MM.1S (cell line): ENCODE data around the gene PSD2.

Source experiments
- EZH2phosphoT487 ChIP-seq: fragments of 300-600 bp; sonication (generic); IDR thresholded peaks from 2 replicates; pipeline ENCODE4 v1.6.1; 2018; ENCODE audit warnings: antibody characterized with exemption, low read length
- TF ChIP-seq, protein P1 (sequence below): fragments of 300-600 bp; sonication (generic); IDR thresholded peaks from 2 replicates; pipeline ENCODE4 v1.5.1; 2016; ENCODE audit warnings: antibody characterized with exemption, low read length, mixed read lengths

DNA sequence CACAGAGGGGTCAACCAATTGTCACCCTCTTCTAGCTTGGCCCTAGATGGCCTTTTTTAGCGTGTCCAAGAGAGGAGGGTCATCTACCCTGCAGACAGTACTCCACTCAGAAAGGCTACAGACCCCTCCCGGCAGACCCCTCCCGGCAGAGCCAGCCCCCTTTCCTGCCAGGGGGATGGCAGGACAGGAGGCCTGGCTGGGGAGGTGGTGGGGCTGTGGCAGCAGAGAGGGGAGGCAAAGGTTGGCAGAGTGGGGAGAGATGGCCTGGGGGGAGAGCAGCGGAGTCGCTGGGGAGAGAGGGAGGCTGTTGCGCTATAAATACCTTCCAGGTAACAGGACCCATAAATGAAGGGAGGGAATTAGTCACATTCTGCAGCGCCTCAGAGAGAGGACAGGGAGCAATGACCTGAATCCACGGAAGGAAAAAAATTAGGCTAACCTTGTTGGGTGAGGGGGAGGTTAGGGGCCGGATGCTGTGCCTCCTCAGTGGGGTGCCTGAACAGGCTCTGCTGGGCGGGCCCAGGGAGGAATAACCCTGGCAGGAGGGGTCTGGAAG, 32.9 kb upstream of the PSD2 start:
- TF ChIP-seq, protein P1, sequence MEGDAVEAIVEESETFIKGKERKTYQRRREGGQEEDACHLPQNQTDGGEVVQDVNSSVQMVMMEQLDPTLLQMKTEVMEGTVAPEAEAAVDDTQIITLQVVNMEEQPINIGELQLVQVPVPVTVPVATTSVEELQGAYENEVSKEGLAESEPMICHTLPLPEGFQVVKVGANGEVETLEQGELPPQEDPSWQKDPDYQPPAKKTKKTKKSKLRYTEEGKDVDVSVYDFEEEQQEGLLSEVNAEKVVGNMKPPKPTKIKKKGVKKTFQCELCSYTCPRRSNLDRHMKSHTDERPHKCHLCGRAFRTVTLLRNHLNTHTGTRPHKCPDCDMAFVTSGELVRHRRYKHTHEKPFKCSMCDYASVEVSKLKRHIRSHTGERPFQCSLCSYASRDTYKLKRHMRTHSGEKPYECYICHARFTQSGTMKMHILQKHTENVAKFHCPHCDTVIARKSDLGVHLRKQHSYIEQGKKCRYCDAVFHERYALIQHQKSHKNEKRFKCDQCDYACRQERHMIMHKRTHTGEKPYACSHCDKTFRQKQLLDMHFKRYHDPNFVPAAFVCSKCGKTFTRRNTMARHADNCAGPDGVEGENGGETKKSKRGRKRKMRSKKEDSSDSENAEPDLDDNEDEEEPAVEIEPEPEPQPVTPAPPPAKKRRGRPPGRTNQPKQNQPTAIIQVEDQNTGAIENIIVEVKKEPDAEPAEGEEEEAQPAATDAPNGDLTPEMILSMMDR = no peak
- TF ChIP-seq EZH2phosphoT487 = no peak
